MM.1S (cell line): ENCODE measurements around the gene RAX.

Experiments used
- DNase-seq: peaks from one replicate; pipeline ENCODE4 v3.0.0-alpha.2; 2015
- H2AFZ ChIP-seq: fragments of 300-600 bp; sonication (generic); 2 replicates; pipeline ENCODE4 v1.6.0; 2016; ENCODE audit warnings: antibody characterized with exemption, low read length
- H3F3A ChIP-seq: fragments of 300-600 bp; sonication (generic); 2 replicates; pipeline ENCODE4 v1.6.1; 2016; ENCODE audit warnings: mild to moderate bottlenecking, antibody characterized with exemption, low read length, moderate library complexity, mixed read lengths; ENCODE audit not compliant: insufficient read depth
- H3K27ac ChIP-seq: fragments of 300-600 bp; sonication (generic); 2 replicates; pipeline ENCODE4 v1.5.1; 2016; ENCODE audit warnings: mild to moderate bottlenecking, low read length
- H3K27me3 ChIP-seq: fragments of 300-600 bp; sonication (generic); replicated peaks from 2 replicates; pipeline ENCODE4 v1.6.0; 2016; ENCODE audit warnings: low read length; ENCODE audit not compliant: insufficient read depth
- H3K36me3 ChIP-seq: fragments of 300-600 bp; sonication (generic); replicated peaks from 2 replicates; pipeline ENCODE4 v1.6.1; 2016; ENCODE audit warnings: mild to moderate bottlenecking, low read length, mixed read lengths; ENCODE audit not compliant: insufficient read depth
- H3K4me1 ChIP-seq: fragments of 300-600 bp; sonication (generic); 2 replicates; pipeline ENCODE4 v1.6.1; 2016; ENCODE audit warnings: low read length, mixed read lengths
- H3K4me2 ChIP-seq: fragments of 300-600 bp; sonication (generic); 2 replicates; pipeline ENCODE4 v1.6.0; 2016; ENCODE audit warnings: low read depth, low read length
- H3K4me3 ChIP-seq: fragments of 300-600 bp; sonication (generic); 2 replicates; pipeline ENCODE4 v1.5.1; 2016; ENCODE audit warnings: low read length, mixed read lengths
- H3K79me2 ChIP-seq: fragments of 300-600 bp; sonication (generic); 2 replicates; pipeline ENCODE4 v1.6.1; 2016; ENCODE audit warnings: mixed run types, low read length, mixed read lengths
- H3K9ac ChIP-seq: fragments of 300-600 bp; sonication (generic); 2 replicates; pipeline ENCODE4 v1.6.1; 2016; ENCODE audit warnings: low read length, mixed read lengths
- H3K9me2 ChIP-seq: fragments of 300-600 bp; sonication (generic); replicated peaks from 2 replicates; pipeline ENCODE4 v1.6.1; 2016; ENCODE audit warnings: mild to moderate bottlenecking, low read length, mixed read lengths; ENCODE audit not compliant: insufficient read depth
- H3K9me3 ChIP-seq: fragments of 300-600 bp; sonication (generic); replicated peaks from 2 replicates; pipeline ENCODE4 v1.6.1; 2016; ENCODE audit warnings: mild to moderate bottlenecking, low read length, mixed read lengths; ENCODE audit not compliant: insufficient read depth
- H4K20me1 ChIP-seq: fragments of 300-600 bp; sonication (generic); 2 replicates; pipeline ENCODE4 v1.6.1; 2016; ENCODE audit warnings: mild to moderate bottlenecking, low read length, moderate library complexity, mixed read lengths; ENCODE audit not compliant: insufficient read depth
- CTCF ChIP-seq: fragments of 300-600 bp; sonication (generic); IDR thresholded peaks from 2 replicates; pipeline ENCODE4 v1.5.1; 2016; ENCODE audit warnings: antibody characterized with exemption, low read length, mixed read lengths
- EZH2 ChIP-seq: fragments of 300-600 bp; sonication (generic); optimal IDR thresholded peaks from 2 replicates; pipeline ENCODE3; 2017; ENCODE audit warnings: low read depth, mild to moderate bottlenecking, antibody characterized with exemption, low read length, mixed read lengths
- EZH2phosphoT487 ChIP-seq: fragments of 300-600 bp; sonication (generic); IDR thresholded peaks from 2 replicates; pipeline ENCODE4 v1.6.1; 2018; ENCODE audit warnings: antibody characterized with exemption, low read length

RAX gene

GRCh38 chr18:59266886-59267502 lies 6.3 kb downstream of the RAX start:
- no peaks in the 10 kb centered on the region for H3K9me3 ChIP-seq
- no peak overlapping the region for H3K4me2 ChIP-seq
- H3K27me3 ChIP-seq = peaks cover 54% of the 10 kb centered on the region
- H3K27ac ChIP-seq = no peak overlapping the region
- H3K4me1 ChIP-seq = 0 out of 2 replicates have a peak, but pooled peaks cover 2% of the 10 kb centered on the region
- no peak overlapping the region for H3K4me3 ChIP-seq
- no peaks in the 10 kb centered on the region for H3K79me2 ChIP-seq
- no peak overlapping the region for H2AFZ ChIP-seq
- H3F3A ChIP-seq = no peaks in the 10 kb centered on the region
- TF ChIP-seq EZH2phosphoT487 (no peak), CTCF (no peak), EZH2 (no peak)
- H3K9ac ChIP-seq = no peak overlapping the region
- DNase-seq = no peak
- no peaks in the 10 kb centered on the region for H4K20me1 ChIP-seq
- no peaks in the 10 kb centered on the region for H3K36me3 ChIP-seq
- no peaks in the 10 kb centered on the region for H3K9me2 ChIP-seq

GRCh38 chr18:59266459-59266858 lies 6.8 kb downstream of the RAX start:
- Histone ChIP-seq H4K20me1 (no peaks in the 10 kb centered on the region), H3K4me1 (no peaks in the 10 kb centered on the region), H3K27ac (no peak overlapping the region), H3K4me3 (no peak overlapping the region), H3K79me2 (no peaks in the 10 kb centered on the region), H3K27me3 (peaks cover 48% of the 10 kb centered on the region), H3K36me3 (no peaks in the 10 kb centered on the region), H2AFZ (no peak overlapping the region), H3K9me2 (no peaks in the 10 kb centered on the region), H3K9ac (no peak overlapping the region), H3F3A (no peaks in the 10 kb centered on the region), H3K9me3 (no peaks in the 10 kb centered on the region), H3K4me2 (no peak overlapping the region)
- DNase-seq = no peak
- no peak for TF ChIP-seq EZH2phosphoT487
- no peak for TF ChIP-seq EZH2
- no peak for TF ChIP-seq CTCF

- H4K20me1 ChIP-seq = no peaks in the 10 kb centered on the region
- no peaks in the 10 kb centered on the region for H3K4me1 ChIP-seq
- H3K36me3 ChIP-seq = no peaks in the 10 kb centered on the region
- no peak overlapping the region for H3K4me2 ChIP-seq
- H3K9ac ChIP-seq = no peak overlapping the region
- H2AFZ ChIP-seq = no peak overlapping the region
- no peak for DNase-seq
- H3F3A ChIP-seq = no peaks in the 10 kb centered on the region
- no peaks in the 10 kb centered on the region for H3K9me2 ChIP-seq
- no peaks in the 10 kb centered on the region for H3K9me3 ChIP-seq
- no peak overlapping the region for H3K27ac ChIP-seq
- no peak overlapping the region for H3K4me3 ChIP-seq
- peaks cover 43% of the 10 kb centered on the region for H3K27me3 ChIP-seq
- no peaks in the 10 kb centered on the region for H3K79me2 ChIP-seq
- no peak for TF ChIP-seq EZH2
- no peak for TF ChIP-seq CTCF
- TF ChIP-seq EZH2phosphoT487 = no peak
Measured at GRCh38 chr18:59265974-59266369, 7.3 kb downstream of the RAX start.
